WTC11 (cell line): Measurements from ENCODE around the gene CCNJL. TPM values are rescaled to one million over a fixed set of nuclear protein-coding genes. Genes with fewer than 3 reads are reported as not detected.

Source experiments
- ATAC-seq: fragments of 200-7000 bp; cut with Tn5 transposase; 2 replicates; pipeline ENCODE4 v1.10.0; 2021; ENCODE audit warnings: mild to moderate bottlenecking, moderate library complexity
- CTCF ChIA-PET: fragments of 300-600 bp; sonication (Branson Sonifier 250); formaldehyde crosslinking; loops from one replicate; lab custom pipeline; 2021; ENCODE audit warnings: antibody characterized with exemption; lab: Charles Lee
- POLR2A ChIA-PET: fragments of 350-600 bp; sonication (Branson Sonifier 250); formaldehyde crosslinking; loops from one replicate; lab custom pipeline; 2021; ENCODE audit warnings: antibody characterized with exemption; lab: Charles Lee
- DNase-seq: peaks from one replicate; pipeline ENCODE4 v3.0.0; 2021; ENCODE audit warnings: low spot score
- H3K27ac Mint-ChIP-seq: 2 replicates; pipeline ENCODE4 v1.8.0; 2021; ENCODE audit warnings: mixed read lengths
- H3K27me3 Mint-ChIP-seq: 2 replicates; pipeline ENCODE4 v1.8.0; 2021; ENCODE audit warnings: low read depth, mild to moderate bottlenecking, moderate library complexity, mixed read lengths
- H3K36me3 Mint-ChIP-seq: 2 replicates; pipeline ENCODE4 v1.8.0; 2021; ENCODE audit warnings: mixed read lengths
- H3K4me1 Mint-ChIP-seq: 2 replicates; pipeline ENCODE4 v1.8.0; 2022; ENCODE audit warnings: mixed read lengths
- H3K4me3 Mint-ChIP-seq: 2 replicates; pipeline ENCODE4 v1.8.0; 2021; ENCODE audit warnings: mild to moderate bottlenecking, moderate library complexity, mixed read lengths
- H3K9me3 Mint-ChIP-seq: 2 replicates; pipeline ENCODE4 v1.8.0; 2021; ENCODE audit warnings: mixed read lengths
- ATF2 ChIP-seq: sonication (generic); formaldehyde crosslinking; IDR thresholded peaks from 2 replicates; pipeline ENCODE4 v1.8.1; 2022; ENCODE audit warnings: low read depth, missing genetic modification reagents, borderline replicate concordance
- ATF3 ChIP-seq: sonication (generic); formaldehyde crosslinking; conservative IDR thresholded peaks from 2 replicates; pipeline ENCODE4 v1.8.1; 2022; ENCODE audit warnings: mild to moderate bottlenecking, missing genetic modification reagents
- ELF4 ChIP-seq: sonication (generic); formaldehyde crosslinking; IDR thresholded peaks from 2 replicates; pipeline ENCODE4 v1.8.1; 2022; ENCODE audit warnings: low read depth, mild to moderate bottlenecking, moderate library complexity, missing genetic modification reagents
- ETV6 ChIP-seq: sonication (generic); formaldehyde crosslinking; IDR thresholded peaks from 2 replicates; pipeline ENCODE4 v1.8.1; 2022; ENCODE audit warnings: mild to moderate bottlenecking, missing genetic modification reagents
- GABPB1 ChIP-seq: sonication (generic); formaldehyde crosslinking; IDR thresholded peaks from 2 replicates; pipeline ENCODE4 v1.8.1; 2023; ENCODE audit warnings: mild to moderate bottlenecking, missing genetic modification reagents
- GTF2I ChIP-seq: fragments of 250-450 bp; sonication (Bioruptor Pico); conservative IDR thresholded peaks from 2 replicates; pipeline ENCODE4 v1.4.0; 2021; ENCODE audit warnings: mild to moderate bottlenecking
- HMGXB4 ChIP-seq: sonication (generic); formaldehyde crosslinking; IDR thresholded peaks from 2 replicates; pipeline ENCODE4 v1.8.1; 2023; ENCODE audit warnings: mild to moderate bottlenecking, moderate library complexity, missing genetic modification reagents
- IRF2 ChIP-seq: sonication (generic); formaldehyde crosslinking; IDR thresholded peaks from 2 replicates; pipeline ENCODE4 v1.8.0; 2022; ENCODE audit warnings: low read depth, missing genetic modification reagents, borderline replicate concordance
- MXD4 ChIP-seq: fragments of 250-450 bp; sonication (Bioruptor Pico); IDR thresholded peaks from 2 replicates; pipeline ENCODE4 v1.8.0; 2021; ENCODE audit warnings: mild to moderate bottlenecking, moderate library complexity, borderline replicate concordance
- NFE2L1 ChIP-seq: sonication (generic); formaldehyde crosslinking; IDR thresholded peaks from 2 replicates; pipeline ENCODE4 v1.8.1; 2023; ENCODE audit warnings: missing genetic modification reagents
- PRRX2 ChIP-seq: fragments of 250-450 bp; sonication (Bioruptor Pico); IDR thresholded peaks from 2 replicates; pipeline ENCODE4 v1.8.0; 2021; ENCODE audit warnings: mild to moderate bottlenecking
- SMAD3 ChIP-seq: sonication (generic); formaldehyde crosslinking; IDR thresholded peaks from 2 replicates; pipeline ENCODE4 v1.8.0; 2022; ENCODE audit warnings: missing genetic modification reagents, mild to moderate bottlenecking, borderline replicate concordance
- STAT6 ChIP-seq: sonication (generic); formaldehyde crosslinking; conservative IDR thresholded peaks from 2 replicates; pipeline ENCODE4 v1.8.1; 2023; ENCODE audit warnings: mild to moderate bottlenecking, low read depth, missing genetic modification reagents, moderate library complexity
- ZBTB21 ChIP-seq: sonication (generic); formaldehyde crosslinking; IDR thresholded peaks from 2 replicates; pipeline ENCODE4 v1.8.1; 2023; ENCODE audit warnings: mild to moderate bottlenecking, missing genetic modification reagents, borderline replicate concordance
- ZNF671 ChIP-seq: fragments of 250-450 bp; sonication (Bioruptor Pico); IDR thresholded peaks from 2 replicates; pipeline ENCODE4 v1.8.0; 2021; ENCODE audit warnings: mild to moderate bottlenecking
- total RNA-seq: library from RNA; stranded (reverse); gene quantifications from 3 replicates; pipeline ENCODE4 v1.2.3, GENCODE V29; 2021
- TF ChIP-seq, protein P1 (sequence below): sonication (generic); formaldehyde crosslinking; IDR thresholded peaks from 2 replicates; pipeline ENCODE4 v1.8.0; 2022; ENCODE audit warnings: mild to moderate bottlenecking, missing genetic modification reagents
- TF ChIP-seq, protein P2 (sequence below): fragments of 250-450 bp; sonication (Bioruptor Pico); IDR thresholded peaks from 2 replicates; pipeline ENCODE4 v1.9.0; 2021; ENCODE audit warnings: mild to moderate bottlenecking, borderline replicate concordance
- TF ChIP-seq, protein P3 (sequence below): fragments of 250-450 bp; sonication (Bioruptor Pico); IDR thresholded peaks from 2 replicates; pipeline ENCODE4 v1.9.0; 2021; ENCODE audit warnings: mild to moderate bottlenecking

The CCNJL gene
- total RNA-seq, 1 experiment from 2014 or later = 31.3 TPM

DNA sequence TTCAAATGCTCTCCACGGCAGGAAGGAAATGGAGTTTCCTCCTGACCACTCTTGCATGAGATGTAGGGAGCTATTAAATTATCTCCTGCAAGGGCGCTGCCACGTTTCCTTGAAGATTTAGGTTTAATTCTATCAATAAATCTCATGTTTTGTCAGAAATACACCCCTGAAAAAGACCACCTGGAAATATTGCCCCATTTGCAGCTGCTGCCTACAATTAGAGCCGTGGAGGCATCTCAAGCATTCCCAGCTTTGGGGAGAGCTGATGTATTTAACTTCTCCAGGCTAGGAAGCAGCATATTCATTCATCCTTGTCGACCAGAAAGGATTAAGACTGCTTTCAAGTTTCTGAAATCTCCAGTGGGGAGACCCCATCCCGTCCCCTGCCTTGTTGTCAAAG, 40.5 kb downstream of the CCNJL start:
- H3K9me3 Mint-ChIP-seq = no peaks in the 10 kb centered on the region
- CTCF ChIA-PET = interaction anchor here (0.9 to 1.6 kb wide), 7 partner anchors 10 to 250 kb away, joined by 3 to 10 read pairs (median 4); no protein-coding TSS in a partner anchor
- no peaks in the 10 kb centered on the region for H3K27me3 Mint-ChIP-seq
- H3K4me3 Mint-ChIP-seq = no peak overlapping the region
- peaks cover 47% of the 10 kb centered on the region for H3K4me1 Mint-ChIP-seq
- ATAC-seq = peak; percentile 8; the same call in 1 of the 2 replicates
- POLR2A ChIA-PET = interaction anchor here (0.6 to 1.2 kb wide), 2 partner anchors 62 to 69 kb away, joined by 3 to 5 read pairs; no protein-coding TSS in a partner anchor
- TF ChIP-seq, protein P1, sequence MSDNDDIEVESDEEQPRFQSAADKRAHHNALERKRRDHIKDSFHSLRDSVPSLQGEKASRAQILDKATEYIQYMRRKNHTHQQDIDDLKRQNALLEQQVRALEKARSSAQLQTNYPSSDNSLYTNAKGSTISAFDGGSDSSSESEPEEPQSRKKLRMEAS (CRISPR knock-in tag) = no peak
- TF ChIP-seq IRF2 (no peak), STAT6 (no peak), SMAD3 (CRISPR knock-in tag) (no peak), ATF3 (CRISPR knock-in tag) (no peak), MXD4 (CRISPR knock-in tag) (no peak), ZBTB21 (CRISPR knock-in tag) (no peak), HMGXB4 (CRISPR knock-in tag) (no peak), ZNF671 (no peak), GTF2I (CRISPR knock-in tag) (no peak), ELF4 (no peak), GABPB1 (CRISPR knock-in tag) (no peak), NFE2L1 (CRISPR knock-in tag) (no peak), PRRX2 (no peak)
- TF ChIP-seq, protein P2, sequence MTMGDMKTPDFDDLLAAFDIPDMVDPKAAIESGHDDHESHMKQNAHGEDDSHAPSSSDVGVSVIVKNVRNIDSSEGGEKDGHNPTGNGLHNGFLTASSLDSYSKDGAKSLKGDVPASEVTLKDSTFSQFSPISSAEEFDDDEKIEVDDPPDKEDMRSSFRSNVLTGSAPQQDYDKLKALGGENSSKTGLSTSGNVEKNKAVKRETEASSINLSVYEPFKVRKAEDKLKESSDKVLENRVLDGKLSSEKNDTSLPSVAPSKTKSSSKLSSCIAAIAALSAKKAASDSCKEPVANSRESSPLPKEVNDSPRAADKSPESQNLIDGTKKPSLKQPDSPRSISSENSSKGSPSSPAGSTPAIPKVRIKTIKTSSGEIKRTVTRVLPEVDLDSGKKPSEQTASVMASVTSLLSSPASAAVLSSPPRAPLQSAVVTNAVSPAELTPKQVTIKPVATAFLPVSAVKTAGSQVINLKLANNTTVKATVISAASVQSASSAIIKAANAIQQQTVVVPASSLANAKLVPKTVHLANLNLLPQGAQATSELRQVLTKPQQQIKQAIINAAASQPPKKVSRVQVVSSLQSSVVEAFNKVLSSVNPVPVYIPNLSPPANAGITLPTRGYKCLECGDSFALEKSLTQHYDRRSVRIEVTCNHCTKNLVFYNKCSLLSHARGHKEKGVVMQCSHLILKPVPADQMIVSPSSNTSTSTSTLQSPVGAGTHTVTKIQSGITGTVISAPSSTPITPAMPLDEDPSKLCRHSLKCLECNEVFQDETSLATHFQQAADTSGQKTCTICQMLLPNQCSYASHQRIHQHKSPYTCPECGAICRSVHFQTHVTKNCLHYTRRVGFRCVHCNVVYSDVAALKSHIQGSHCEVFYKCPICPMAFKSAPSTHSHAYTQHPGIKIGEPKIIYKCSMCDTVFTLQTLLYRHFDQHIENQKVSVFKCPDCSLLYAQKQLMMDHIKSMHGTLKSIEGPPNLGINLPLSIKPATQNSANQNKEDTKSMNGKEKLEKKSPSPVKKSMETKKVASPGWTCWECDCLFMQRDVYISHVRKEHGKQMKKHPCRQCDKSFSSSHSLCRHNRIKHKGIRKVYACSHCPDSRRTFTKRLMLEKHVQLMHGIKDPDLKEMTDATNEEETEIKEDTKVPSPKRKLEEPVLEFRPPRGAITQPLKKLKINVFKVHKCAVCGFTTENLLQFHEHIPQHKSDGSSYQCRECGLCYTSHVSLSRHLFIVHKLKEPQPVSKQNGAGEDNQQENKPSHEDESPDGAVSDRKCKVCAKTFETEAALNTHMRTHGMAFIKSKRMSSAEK = no peak
- TF ChIP-seq, protein P3, sequence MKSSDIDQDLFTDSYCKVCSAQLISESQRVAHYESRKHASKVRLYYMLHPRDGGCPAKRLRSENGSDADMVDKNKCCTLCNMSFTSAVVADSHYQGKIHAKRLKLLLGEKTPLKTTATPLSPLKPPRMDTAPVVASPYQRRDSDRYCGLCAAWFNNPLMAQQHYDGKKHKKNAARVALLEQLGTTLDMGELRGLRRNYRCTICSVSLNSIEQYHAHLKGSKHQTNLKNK (CRISPR knock-in tag) = no peak
- peaks cover 28% of the 10 kb centered on the region for H3K36me3 Mint-ChIP-seq
- H3K27ac Mint-ChIP-seq = peak overlapping the region; percentile 95
- DNase-seq = no peak

DNA sequence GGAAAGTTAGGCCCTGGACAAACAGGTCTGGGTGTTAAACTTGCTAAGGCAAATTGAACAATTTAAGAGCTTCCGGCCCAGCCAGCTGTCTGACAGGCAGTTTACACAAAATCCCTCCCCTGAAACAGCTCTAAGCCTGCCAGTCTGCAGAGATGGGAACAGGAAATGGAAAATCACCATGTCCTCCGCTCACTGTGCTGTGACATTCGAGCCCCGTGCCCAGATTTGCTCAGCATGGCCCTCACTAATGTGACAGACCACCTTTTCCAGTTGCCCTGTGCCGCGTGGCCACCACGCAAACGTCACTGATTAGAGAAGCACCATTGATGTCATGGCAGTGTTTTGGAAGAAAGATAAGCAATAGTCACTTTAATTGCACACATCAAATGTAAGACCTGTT, 41.0 kb downstream of the CCNJL start:
- Mint-ChIP-seq H3K4me1 (peaks cover 52% of the 10 kb centered on the region), H3K27me3 (no peaks in the 10 kb centered on the region), H3K9me3 (no peaks in the 10 kb centered on the region), H3K36me3 (peaks cover 26% of the 10 kb centered on the region), H3K27ac (peak overlapping the region; percentile 95), H3K4me3 (no peak overlapping the region)
- ATAC-seq = peak; percentile 44
- POLR2A ChIA-PET = interaction anchor here (1.2 kb wide), 1 partner anchor 62 kb away, joined by 5 read pairs; no protein-coding TSS in a partner anchor
- no peak for DNase-seq
- TF ChIP-seq ETV6 = 0 out of 2 replicates have a peak, but pooled peaks have one; percentile 49
- no peak for TF ChIP-seq ATF2 (CRISPR knock-in tag)
- CTCF ChIA-PET = interaction anchor here (0.5 to 1.6 kb wide), 8 partner anchors 10 to 250 kb away, joined by 3 to 10 read pairs (median 4); no protein-coding TSS in a partner anchor
